Mucosa of descending colon (tissue), 3 donors: ENCODE measurements around the gene GNPTAB. TPM values are rescaled to one million over a fixed set of nuclear protein-coding genes. Genes with fewer than 3 reads are reported as not detected.

ENCODE experiments used
- ATAC-seq: fragments of 200-7000 bp; cut with Tn5 transposase; one replicate; pipeline ENCODE4 v1.9.1; 2020; ENCODE audit warnings: mild to moderate bottlenecking, moderate library complexity
- DNase-seq, 3 donors: peaks; one replicate each; pipeline ENCODE4 v3.0.0-alpha.2; 2020
- H3K36me3 ChIP-seq: fragments of 200-600 bp; one replicate; pipeline ENCODE4 v1.8.0; 2021; ENCODE audit warnings: low read depth, mild to moderate bottlenecking
- H3K4me1 ChIP-seq: fragments of 200-600 bp; one replicate; pipeline ENCODE4 v1.8.0; 2021; ENCODE audit warnings: low read depth, mild to moderate bottlenecking
- H3K4me3 ChIP-seq: fragments of 200-600 bp; one replicate; pipeline ENCODE4 v1.8.0; 2021; ENCODE audit warnings: mild to moderate bottlenecking
- H3K9me3 ChIP-seq: fragments of 200-600 bp; one replicate; pipeline ENCODE4 v1.8.0; 2021; ENCODE audit warnings: mild to moderate bottlenecking
- CTCF ChIP-seq: fragments of 200-600 bp; IDR thresholded peaks from one replicate; pipeline ENCODE4 v1.8.0; 2022; ENCODE audit warnings: antibody characterized with exemption, mild to moderate bottlenecking
- intact Hi-C, 2 donors: fragments of 100-400 bp; cut with DNase I in 1 of 2; cut with micrococcal nuclease in 1 of 2; formaldehyde crosslinking; loops; one replicate each; pipeline versions ENCODE4 v1.11.0 to v1.11.1; 2022; cut with DNase I, micrococcal nuclease
- total RNA-seq, 3 donors: library from RNA; stranded (reverse); fragmentation: NEBNext Ultra II Directional in 2 of 3; extraction: Animal tissue kit (Norgen Biotek cat#: 25700) in 2 of 3; gene quantifications; one replicate each; pipeline versions ENCODE4 v1.2.1 to v1.2.4, GENCODE V29; 2021 to 2023
- donor health status: DM: no; HTN: no; CAD: no; lungs with moderate emphysema.
- donor health status: DM: no; HTN: no; CAD: no.
- donor health status: DM: no; HTN: yes; CAD: no.

Gene GNPTAB
- total RNA-seq, 3 donors from 2014 or later = 62.9 to 104 (median 88.9) TPM

GRCh38 chr12:101750152-101750551 lies 80.6 kb downstream of the GNPTAB start:
- ATAC-seq = no peak
- intact Hi-C loops = no loop called here

GRCh38 chr12:101749657-101750056 lies 81.1 kb downstream of the GNPTAB start:
- ATAC-seq = no peak
- Histone ChIP-seq H3K4me1 (no peaks in the 10 kb centered on the region), H3K4me3 (no peak overlapping the region), H3K9me3 (no peaks in the 10 kb centered on the region), H3K36me3 (peaks cover 3% of the 10 kb centered on the region)
- TF ChIP-seq CTCF = no peak
- intact Hi-C loops = no loop called here
- DNase-seq = no peak

More at GRCh38 chr12:101750152-101750551, 80.6 kb downstream of the GNPTAB start:
- no peak for DNase-seq
- TF ChIP-seq CTCF = no peak
- Histone ChIP-seq H3K4me3 (no peak overlapping the region), H3K36me3 (no peaks in the 10 kb centered on the region), H3K9me3 (no peaks in the 10 kb centered on the region), H3K4me1 (no peaks in the 10 kb centered on the region)

- H3K4me1 ChIP-seq = no peaks in the 10 kb centered on the region
- intact Hi-C loops = no loop called here
- TF ChIP-seq CTCF = no peak
- peaks cover 5% of the 10 kb centered on the region for H3K36me3 ChIP-seq
- DNase-seq (no peak), ATAC-seq (no peak)
- no peaks in the 10 kb centered on the region for H3K9me3 ChIP-seq
- H3K4me3 ChIP-seq = no peak overlapping the region
These were observed 81.9 kb downstream of the GNPTAB start for GRCh38 chr12:101748907-101749306.

- TF ChIP-seq CTCF = no peak
- intact Hi-C loops = no loop called here
- no peaks in the 10 kb centered on the region for H3K4me1 ChIP-seq
- H3K9me3 ChIP-seq = no peaks in the 10 kb centered on the region
- ATAC-seq (peak; percentile 30), DNase-seq (no peak)
- no peak overlapping the region for H3K4me3 ChIP-seq
- H3K36me3 ChIP-seq = peaks cover 5% of the 10 kb centered on the region
These were observed 83.1 kb downstream of the GNPTAB start for GRCh38 chr12:101747697-101748096.

- Histone ChIP-seq H3K36me3 (peaks cover 5% of the 10 kb centered on the region), H3K4me3 (no peak overlapping the region), H3K4me1 (no peaks in the 10 kb centered on the region), H3K9me3 (no peaks in the 10 kb centered on the region)
- ATAC-seq (no peak), DNase-seq (no peak)
- intact Hi-C loops = no loop called here
- no peak for TF ChIP-seq CTCF
These were observed 84.1 kb downstream of the GNPTAB start for GRCh38 chr12:101746661-101747060.

- no peaks in the 10 kb centered on the region for H3K9me3 ChIP-seq
- H3K4me1 ChIP-seq = no peaks in the 10 kb centered on the region
- no peak for TF ChIP-seq CTCF
- no peak overlapping the region for H3K4me3 ChIP-seq
- intact Hi-C loops = no loop called here
- ATAC-seq = no peak
- DNase-seq = no peak
- H3K36me3 ChIP-seq = peaks cover 5% of the 10 kb centered on the region
These were observed 84.6 kb downstream of the GNPTAB start for GRCh38 chr12:101746196-101746595.
